ENCODE measurements around the gene KCNN3.

GRCh38 chr1:154695985-154696384 is 174.1 kb downstream of the KCNN3 start:
- TF ChIP-seq REST (IDR thresholded peaks at IDR 0.05; ENCODE audit: insufficient read depth in 1 of 2, low read depth in 2 of 2, low read length in 2 of 2) (no peak), FOXP2 (optimal IDR thresholded peaks at IDR 0.05; ENCODE audit: borderline replicate concordance, extremely low read depth, extremely low read length, insufficient read depth) (no peak), POLR2AphosphoS5 (IDR thresholded peaks at IDR 0.05; ENCODE audit: low read depth, low read length) (no peak), TAF1 (IDR thresholded peaks at IDR 0.05; ENCODE audit: borderline replicate concordance, insufficient read depth, low read length) (no peak)

Data from PFSK-1 (cell line).